ENCODE results near the gene ASAP2. TPM values are rescaled to one million over a fixed set of nuclear protein-coding genes. Genes with fewer than 3 reads are reported as not detected.

ASAP2 gene
- total and polyA plus RNA-seq, 2 donors (not counting 1 experiment from before 2014, with no cell fraction given) = 0.04 TPM; not detected in 1

- ChIA-PET POLR2A (no interaction called here), CTCF (no interaction called here)
- Histone ChIP-seq H4K20me1 (ENCODE audit: control insufficient read depth, insufficient read depth, low read length, poor library complexity, severe bottlenecking) (no peaks in the 10 kb centered on the region), H3K79me2 (ENCODE audit: control insufficient read depth, insufficient read depth, low read length) (no peaks in the 10 kb centered on the region), H3K4me2 (replicated peaks; ENCODE audit: low read depth, low read length, poor library complexity, severe bottlenecking) (no peak overlapping the region), H3K4me1 (ENCODE audit: control insufficient read depth in 2 of 2, insufficient read depth in 2 of 2, low read length in 2 of 2) (no peaks in the 10 kb centered on the region), H3K9ac (ENCODE audit: low read length) (no peak overlapping the region), H3K9me3 (ENCODE audit: control extremely low read depth in 1 of 3, control insufficient read depth in 2 of 3, insufficient read depth in 1 of 3, low read length in 2 of 3) (no peaks in the 10 kb centered on the region), H3K4me3 (ENCODE audit: control extremely low read depth in 1 of 5, extremely low read depth in 1 of 5, insufficient read depth in 1 of 5, low read depth in 2 of 5, low read length in 4 of 5) (no peak overlapping the region), H2AFZ (ENCODE audit: insufficient read depth, low read depth, low read length, poor library complexity, severe bottlenecking) (no peak overlapping the region), H3K27me3 (replicated peaks in 1 of 4; ENCODE audit: control extremely low read depth in 1 of 4, control insufficient read depth in 3 of 4, insufficient read depth in 4 of 4, low read length in 3 of 4) (no peaks in the 10 kb centered on the region), H3K36me3 (replicated peaks in 1 of 2; ENCODE audit: control extremely low read depth in 1 of 2, control insufficient read depth in 1 of 2, extremely low read depth in 1 of 2, insufficient read depth in 2 of 2, low read length in 1 of 2) (no peaks in the 10 kb centered on the region), H3K27ac (ENCODE audit: low read length in 2 of 2) (no peak overlapping the region)
- TF ChIP-seq EZH2 (IDR thresholded peaks at IDR 0.05; ENCODE audit: borderline replicate concordance, insufficient read depth, low read depth, low read length, poor library complexity, severe bottlenecking) (no peak), CTCF (IDR thresholded peaks at IDR 0.05) (no peak)
- WGBS (ENCODE audit: insufficient coverage) = 97% methylated on average over 6 of the region's 10 CpGs
- peaks cover 17% of the 10 kb centered on the region for H3K27me3 Mint-ChIP-seq
- H3K27ac Mint-ChIP-seq = no peak overlapping the region
- no peaks in the 10 kb centered on the region for H3K4me1 Mint-ChIP-seq
- no peak for ATAC-seq (ENCODE audit: low read depth)
- intact Hi-C loops (cut with micrococcal nuclease) = no loop called here
- DNase-seq = no peak
- no peaks in the 10 kb centered on the region for H3K9me3 Mint-ChIP-seq (ENCODE audit: insufficient read depth)
- no peak overlapping the region for H3K4me3 Mint-ChIP-seq
These were observed 47.5 kb upstream of the ASAP2 start for GRCh38 chr2:9158786-9159779.

- 99% methylated on average over 7 of the region's 7 CpGs for WGBS (ENCODE audit: insufficient coverage)
- CTCF ChIA-PET = no interaction called here
- Mint-ChIP-seq H3K4me3 (no peak overlapping the region), H3K27me3 (peaks cover 9% of the 10 kb centered on the region), H3K27ac (no peak overlapping the region), H3K9me3 (ENCODE audit: insufficient read depth) (no peaks in the 10 kb centered on the region), H3K4me1 (no peaks in the 10 kb centered on the region)
- POLR2A ChIA-PET = no interaction called here
- DNase-seq (no peak), ATAC-seq (ENCODE audit: low read depth) (no peak)
- no peaks in the 10 kb centered on the region for H3K27me3 ChIP-seq (replicated peaks in 1 of 4; ENCODE audit: control extremely low read depth in 1 of 4, control insufficient read depth in 3 of 4, insufficient read depth in 4 of 4, low read length in 3 of 4)
- H4K20me1 ChIP-seq (ENCODE audit: control insufficient read depth, insufficient read depth, low read length, poor library complexity, severe bottlenecking) = no peaks in the 10 kb centered on the region
- no peak overlapping the region for H3K27ac ChIP-seq (ENCODE audit: low read length in 2 of 2)
- no peak overlapping the region for H2AFZ ChIP-seq (ENCODE audit: insufficient read depth, low read depth, low read length, poor library complexity, severe bottlenecking)
- H3K9me3 ChIP-seq (ENCODE audit: control extremely low read depth in 1 of 3, control insufficient read depth in 2 of 3, insufficient read depth in 1 of 3, low read length in 2 of 3) = no peaks in the 10 kb centered on the region
- no peaks in the 10 kb centered on the region for H3K4me1 ChIP-seq (ENCODE audit: control insufficient read depth in 2 of 2, insufficient read depth in 2 of 2, low read length in 2 of 2)
- TF ChIP-seq EZH2 (IDR thresholded peaks at IDR 0.05; ENCODE audit: borderline replicate concordance, insufficient read depth, low read depth, low read length, poor library complexity, severe bottlenecking) (no peak), CTCF (IDR thresholded peaks at IDR 0.05) (no peak)
- no peak overlapping the region for H3K4me3 ChIP-seq (ENCODE audit: control extremely low read depth in 1 of 5, extremely low read depth in 1 of 5, insufficient read depth in 1 of 5, low read depth in 2 of 5, low read length in 4 of 5)
- intact Hi-C loops (cut with micrococcal nuclease) = no loop called here
- no peaks in the 10 kb centered on the region for H3K36me3 ChIP-seq (replicated peaks in 1 of 2; ENCODE audit: control extremely low read depth in 1 of 2, control insufficient read depth in 1 of 2, extremely low read depth in 1 of 2, insufficient read depth in 2 of 2, low read length in 1 of 2)
- no peak overlapping the region for H3K9ac ChIP-seq (ENCODE audit: low read length)
- no peak overlapping the region for H3K4me2 ChIP-seq (replicated peaks; ENCODE audit: low read depth, low read length, poor library complexity, severe bottlenecking)
- no peaks in the 10 kb centered on the region for H3K79me2 ChIP-seq (ENCODE audit: control insufficient read depth, insufficient read depth, low read length)
These were observed 45.9 kb upstream of the ASAP2 start for GRCh38 chr2:9160732-9161131.
